Heart left ventricle (tissue), 13 donors: ENCODE measurements around the gene PLAU.

Source experiments
- CTCF ChIP-seq, 12 donors: fragments of 200-600 bp; sonication (generic) in 4 of 12; IDR thresholded peaks; one replicate each; pipeline versions ENCODE4 v1.5.0 to v1.8.0; 2018 to 2022; ENCODE audit warnings: antibody characterized with exemption in 12 of 12, mild to moderate bottlenecking in 5 of 12
- POLR2A ChIP-seq, 2 donors: fragments of 450-650 bp; IDR thresholded peaks; one replicate each; pipeline ENCODE4 v1.6.1; 2017; ENCODE audit warnings: antibody characterized with exemption in 2 of 2, mild to moderate bottlenecking in 2 of 2, moderate library complexity in 2 of 2
- donor health status: ischemic (EF 13 %, LVEDD 7.1; RV severe dilation, severe dysfunction).
- donor health status: DM: no; HTN: yes; CAD: no.
- donor health status: DM: no; HTN: no; CAD: no.
- donor health status: ischemic (EF 25% LVEDD 6.9; RV normal size, moderate dysfunction).
- donor health status: ischemic (EF 25% LVEDD 5.7; RV mildly dilated, moderate dysfunction).
- donor health status: ischemic (EF 35%, LVEDD 5.7; RV mildly dilated, moderate dysfunction).
- donor health status: nonischemic (EF 11% LVEDD 7.7; RV severe dilation, severe dysfunction).
- donor health status: DM: yes; HTN: yes; CAD: no.
- donor health status: PGD.
- donor health status: ischemic (EF 29% LVEDD 5.4; RV normal size, mild dysfunction).
- donor health status: nonischemic (EF 23%, LVEDD 6.1; RV moderate dilation, normal function).

- no peak for TF ChIP-seq CTCF (IDR thresholded peaks at IDR 0.05)
- no peak for TF ChIP-seq POLR2A (IDR thresholded peaks at IDR 0.05)
Measured at GRCh38 chr10:73886661-73887293, 24.2 kb upstream of the PLAU start.
